GM21723 (cell line): Measurements from ENCODE around the gene PDZRN4.
"Not testable (repeated sequence)": the region's sequence is repeated elsewhere in the genome, so short reads cannot be mapped to it uniquely, and the experiment has no call there.

ENCODE experiments used
- ATAC-seq: cut with Tn5 transposase; IDR thresholded peaks from one replicate; pipeline ENCODE4 v1.9.1; 2021; ENCODE audit warnings: mild to moderate bottlenecking, moderate library complexity; ENCODE audit not compliant: unreplicated experiment

The PDZRN4 gene

GRCh38 chr12:41548926-41549325, 360.8 kb downstream of the PDZRN4 start:
- no peak for ATAC-seq

GRCh38 chr12:41552588-41552987, 364.5 kb downstream of the PDZRN4 start:
- ATAC-seq, result no peak

GRCh38 chr12:41556176-41556575, 368.1 kb downstream of the PDZRN4 start:
- no peak for ATAC-seq

GRCh38 chr12:41557344-41557743, 369.2 kb downstream of the PDZRN4 start:
- ATAC-seq, result no peak

DNA sequence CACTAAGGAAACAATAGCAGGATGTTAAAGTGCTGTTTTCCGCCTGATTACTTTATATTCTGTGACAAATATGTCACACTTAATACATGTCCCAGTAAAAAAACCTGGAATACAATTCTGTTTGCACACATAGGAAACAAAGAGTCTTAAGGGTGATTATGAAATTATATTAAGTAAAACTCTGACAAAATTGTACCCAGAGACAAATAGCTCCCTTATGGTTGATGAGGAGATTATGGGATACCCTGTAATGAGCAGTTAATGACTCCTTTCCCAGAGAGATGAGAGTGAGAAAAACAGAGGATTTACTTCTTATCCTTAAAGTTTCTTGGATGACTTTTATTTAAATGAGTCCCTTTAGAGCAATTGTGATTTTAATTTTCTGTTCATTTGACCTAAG, 370.6 kb downstream of the PDZRN4 start:
- no peak for ATAC-seq

- no peak for ATAC-seq
Observed at GRCh38 chr12:41563051-41563450, 374.9 kb downstream of the PDZRN4 start.

DNA sequence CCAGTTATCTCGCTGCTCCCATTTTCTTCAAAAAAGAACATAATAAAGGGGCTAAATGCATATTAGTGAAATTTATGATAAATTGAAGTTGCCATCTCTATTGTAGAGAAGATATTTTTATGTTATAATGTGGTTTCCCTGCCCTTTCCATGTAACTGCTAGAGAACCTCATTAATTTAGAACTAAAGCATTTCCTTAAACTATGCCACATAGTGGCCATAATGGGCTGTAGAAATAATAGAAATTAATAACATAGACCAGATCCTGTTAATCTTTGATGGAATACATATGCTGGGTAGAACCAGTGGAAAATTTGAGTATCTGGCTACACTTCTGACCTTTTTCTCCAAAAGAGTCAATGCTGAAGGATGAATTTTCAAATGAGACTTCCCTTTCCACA, 376.7 kb downstream of the PDZRN4 start:
- no peak for ATAC-seq

GRCh38 chr12:41566703-41567102, 378.6 kb downstream of the PDZRN4 start:
- no peak for ATAC-seq

GRCh38 chr12:41573445-41573844, 385.3 kb downstream of the PDZRN4 start:
- ATAC-seq, result no peak

- ATAC-seq, result no peak
Observed at GRCh38 chr12:41576925-41577324, 388.8 kb downstream of the PDZRN4 start.

DNA sequence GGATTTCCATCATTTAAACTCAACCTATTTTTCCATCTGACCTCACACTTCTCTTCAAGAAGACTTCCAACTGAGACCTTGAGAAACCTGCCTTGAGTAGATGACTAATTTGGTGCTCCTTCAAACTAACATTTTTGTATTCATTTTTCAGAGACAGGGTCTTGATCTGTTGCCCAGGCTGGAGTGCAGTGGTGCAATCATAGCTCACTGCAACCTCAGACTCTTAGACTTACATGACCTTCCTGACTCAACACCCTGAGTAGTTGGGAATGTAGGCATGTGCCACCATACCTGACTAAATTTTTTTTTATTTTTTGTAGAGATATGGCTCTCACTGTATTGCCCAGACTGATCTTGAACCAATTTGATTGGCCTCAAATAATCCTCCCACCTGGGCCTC, 389.9 kb downstream of the PDZRN4 start:
- no peak for ATAC-seq

GRCh38 chr12:41585784-41586183, 397.7 kb downstream of the PDZRN4 start:
- no peak for ATAC-seq

DNA sequence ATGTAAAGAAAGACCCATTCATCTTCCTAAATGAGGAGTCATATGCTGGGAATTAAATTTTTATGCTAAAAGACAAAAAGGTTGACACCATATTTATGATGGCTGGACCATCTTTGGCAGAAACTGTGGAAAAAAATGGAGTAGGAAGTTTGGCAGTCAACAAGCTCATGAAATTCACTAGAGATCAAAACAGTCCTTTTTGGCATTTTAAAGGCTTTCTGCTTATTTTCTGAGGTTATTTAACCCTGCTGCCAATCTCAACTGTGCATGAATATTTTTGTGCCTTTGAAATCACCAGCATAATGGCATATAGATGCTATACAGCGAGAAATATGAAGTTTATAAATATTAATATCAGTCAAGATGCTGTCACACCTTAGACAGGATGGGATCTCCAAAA, 399.5 kb downstream of the PDZRN4 start:
- ATAC-seq, result no peak

DNA sequence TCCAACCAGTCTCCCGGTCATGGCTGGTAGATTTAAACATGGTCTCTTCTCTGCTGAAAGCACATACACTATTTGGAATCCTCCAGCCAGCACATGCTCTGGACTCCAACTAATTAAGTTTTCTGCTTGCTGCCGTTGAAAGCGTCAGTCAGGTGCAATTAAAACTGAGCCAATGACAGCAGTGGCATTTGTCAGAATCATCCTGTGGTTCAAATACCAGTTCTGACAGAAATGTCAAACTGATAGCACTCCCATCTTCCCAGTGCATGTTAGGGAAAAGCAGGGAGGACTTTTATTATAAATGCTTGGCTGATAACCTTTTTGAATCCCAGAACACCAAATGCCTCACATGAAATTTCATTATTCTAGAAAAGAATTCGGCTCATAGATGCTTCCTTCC, 401.8 kb downstream of the PDZRN4 start:
- ATAC-seq, result no peak

DNA sequence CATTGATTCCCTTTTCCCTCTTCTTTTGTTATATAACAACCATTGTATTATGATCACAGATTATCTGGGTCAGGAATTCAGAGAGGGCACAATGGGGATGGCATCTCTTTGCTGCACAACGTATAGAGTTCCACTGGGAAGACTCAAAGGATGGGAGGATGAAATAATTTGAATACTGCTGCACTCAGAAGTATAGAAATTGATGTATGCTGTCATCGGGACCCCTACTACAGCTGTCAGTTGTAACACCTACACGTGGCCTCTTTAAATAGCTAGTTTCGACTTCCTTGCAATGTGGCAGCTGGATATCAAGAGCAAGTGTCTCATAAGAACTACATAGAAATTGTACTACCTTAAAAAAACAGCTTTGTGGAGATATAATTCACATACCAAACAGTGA, 408.1 kb downstream of the PDZRN4 start:
- ATAC-seq, result no peak

- ATAC-seq, result no peak
Observed at GRCh38 chr12:41604830-41605229, 416.7 kb downstream of the PDZRN4 start.

DNA sequence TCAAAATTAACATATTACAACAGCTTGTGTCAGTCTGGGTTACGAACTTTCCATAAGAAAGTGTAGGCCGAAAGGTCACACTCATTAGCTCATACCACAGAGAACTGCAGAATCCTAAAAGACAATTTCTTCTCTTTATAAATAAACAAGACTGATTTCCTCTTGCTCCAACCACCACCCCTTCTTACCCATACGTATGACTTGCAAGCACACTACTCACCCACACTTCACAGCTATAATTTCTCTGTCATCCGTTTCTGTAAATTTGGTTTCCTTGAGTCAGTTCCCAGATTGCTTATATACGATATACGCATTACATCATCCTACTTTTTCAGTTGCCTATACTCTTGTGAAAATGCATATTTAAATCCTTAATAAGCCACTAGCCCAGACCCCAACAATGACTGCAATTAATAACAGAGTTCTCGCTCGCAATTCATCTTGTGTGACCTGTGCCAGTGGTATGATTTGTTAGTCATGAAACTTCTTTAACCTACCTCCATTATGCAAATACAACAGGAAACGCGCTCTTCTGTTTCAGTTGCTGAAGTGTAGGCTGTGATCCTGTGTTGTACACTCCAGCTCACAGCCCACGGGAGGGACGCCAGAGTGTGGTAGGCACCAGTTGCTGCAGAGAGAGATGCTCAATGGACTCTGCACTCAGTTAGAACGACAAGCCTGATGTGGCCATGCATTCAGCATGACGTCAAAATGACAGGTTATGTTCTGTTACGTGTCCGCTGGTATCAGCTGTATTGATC, 417.6 kb downstream of the PDZRN4 start:
- ATAC-seq, result no peak

- ATAC-seq, result no peak
Observed at GRCh38 chr12:41606468-41607445, 418.6 kb downstream of the PDZRN4 start.

- no peak for ATAC-seq
Observed at GRCh38 chr12:41612892-41613557, 424.9 kb downstream of the PDZRN4 start.

- ATAC-seq, result not testable (repeated sequence)
Observed at GRCh38 chr12:41615174-41615573, 427.1 kb downstream of the PDZRN4 start.

GRCh38 chr12:41619705-41620104, 431.6 kb downstream of the PDZRN4 start:
- ATAC-seq, result no peak
